ENCODE measurements around the gene MMP11.
"Not testable (repeated sequence)": the region's sequence is repeated elsewhere in the genome, so short reads cannot be mapped to it uniquely, and the experiment has no call there.

Gene MMP11

GRCh38 chr22:23772649-23773473 is at the start of gene MMP11:
TSS of gene MMP11 (plus strand) at chr22:23772849. CDS start at chr22:23772871, 22 bp downstream.
- no peak for DNase-seq (ENCODE audit: low spot score)

- DNase-seq (ENCODE audit: low spot score) = not testable (repeated sequence)
These were observed 44.5 kb upstream of the MMP11 start for GRCh38 chr22:23728108-23728507.

- DNase-seq (ENCODE audit: low spot score) = no peak
These were observed 35.0 kb upstream of the MMP11 start for GRCh38 chr22:23737696-23738095.

GRCh38 chr22:23742505-23743264 is 30.0 kb upstream of the MMP11 start:
- no peak for DNase-seq (ENCODE audit: low spot score)

GRCh38 chr22:23743303-23743705 is 29.3 kb upstream of the MMP11 start:
- no peak for DNase-seq (ENCODE audit: low spot score)

GRCh38 chr22:23744001-23744400 is 28.6 kb upstream of the MMP11 start:
- DNase-seq (ENCODE audit: low spot score) = no peak

- DNase-seq (ENCODE audit: low spot score) = no peak
These were observed 28.2 kb upstream of the MMP11 start for GRCh38 chr22:23744485-23744884.

GRCh38 chr22:23745791-23746190 is 26.9 kb upstream of the MMP11 start:
- DNase-seq (ENCODE audit: low spot score) = no peak

GRCh38 chr22:23749841-23750301 is 22.8 kb upstream of the MMP11 start:
- DNase-seq (ENCODE audit: low spot score) = no peak

GRCh38 chr22:23750367-23750713 is 22.3 kb upstream of the MMP11 start:
- DNase-seq (ENCODE audit: low spot score) = no peak

- DNase-seq (ENCODE audit: low spot score) = peak; percentile 72
These were observed 21.8 kb upstream of the MMP11 start, which contains the start of gene ZNF70 for GRCh38 chr22:23750714-23751440. TSS of gene ZNF70 (minus strand) at chr22:23751112. CDS start at chr22:23745140, 5,972 bp downstream.

- no peak for DNase-seq (ENCODE audit: low spot score)
These were observed 21.1 kb upstream of the MMP11 start for GRCh38 chr22:23751441-23751996.

- DNase-seq (ENCODE audit: low spot score) = no peak
These were observed 20.5 kb upstream of the MMP11 start for GRCh38 chr22:23752090-23752691.

GRCh38 chr22:23752750-23753149 is 19.9 kb upstream of the MMP11 start:
- no peak for DNase-seq (ENCODE audit: low spot score)

GRCh38 chr22:23753385-23753784 is 19.3 kb upstream of the MMP11 start:
- DNase-seq (ENCODE audit: low spot score) = no peak

- DNase-seq (ENCODE audit: low spot score) = no peak
These were observed 18.3 kb upstream of the MMP11 start, which contains the start of gene VPREB3 for GRCh38 chr22:23754220-23754919. TSS of gene VPREB3 (minus strand) at chr22:23754425. CDS start at chr22:23754363, 62 bp downstream.

GRCh38 chr22:23754980-23755636 is 17.5 kb upstream of the MMP11 start:
- no peak for DNase-seq (ENCODE audit: low spot score)

- DNase-seq (ENCODE audit: low spot score) = no peak
These were observed 16.9 kb upstream of the MMP11 start for GRCh38 chr22:23755711-23756110.

- DNase-seq (ENCODE audit: low spot score) = no peak
These were observed 15.8 kb upstream of the MMP11 start for GRCh38 chr22:23756891-23757290.

GRCh38 chr22:23759566-23759965 is 13.1 kb upstream of the MMP11 start:
- DNase-seq (ENCODE audit: low spot score) = no peak
